ENCODE results near the gene VAV3.
A peak's percentile ranks its signal among the peaks of the same experiment; 100 is the strongest.

The VAV3 gene

GRCh38 chr1:107788206-107789202 is 176.5 kb downstream of the VAV3 start:
- WGBS, result 85% methylated on average over 2 of the region's 4 CpGs
- H3K27ac ChIP-seq (ENCODE audit: low read length, poor library complexity, severe bottlenecking), result no peak overlapping the region
- H3K4ac ChIP-seq (ENCODE audit: low read depth in 1 of 2, low read length in 2 of 2), result no peak overlapping the region
- no peaks in the 10 kb centered on the region for H3K36me3 ChIP-seq (ENCODE audit: control insufficient read depth in 1 of 2, insufficient read depth in 2 of 2, low read depth in 1 of 2, low read length in 2 of 2)
- no peaks in the 10 kb centered on the region for H3K9me3 ChIP-seq (ENCODE audit: control insufficient read depth, low read length)
- H2AFZ ChIP-seq (ENCODE audit: low read depth, low read length), result no peak overlapping the region
- H3K14ac ChIP-seq (ENCODE audit: low read length in 2 of 2), result no peak overlapping the region
- no peak overlapping the region for H2BK12ac ChIP-seq (ENCODE audit: low read length in 2 of 2)
- H3K18ac ChIP-seq (ENCODE audit: low read depth in 1 of 2, low read length in 2 of 2), result no peak overlapping the region
- H4K91ac ChIP-seq (ENCODE audit: low read length), result no peak overlapping the region
- no peak overlapping the region for H2AK5ac ChIP-seq (ENCODE audit: low read length, severe bottlenecking)
- no peak for DNase-seq
- no peak overlapping the region for H3K4me2 ChIP-seq (ENCODE audit: low read length, poor library complexity, severe bottlenecking)
- no peak overlapping the region for H2BK5ac ChIP-seq (ENCODE audit: low read depth, low read length, poor library complexity, severe bottlenecking)
- H3K27me3 ChIP-seq (ENCODE audit: control insufficient read depth in 1 of 2, insufficient read depth in 1 of 2, low read length in 2 of 2), result no peaks in the 10 kb centered on the region
- no peak overlapping the region for H4K8ac ChIP-seq (ENCODE audit: low read length)
- no peak overlapping the region for H2BK120ac ChIP-seq (ENCODE audit: low read depth, low read length)
- H3K79me1 ChIP-seq (replicated peaks; ENCODE audit: low read length, poor library complexity, severe bottlenecking), result no peaks in the 10 kb centered on the region
- H3K9ac ChIP-seq (ENCODE audit: low read length), result peak overlapping the region; percentile 43
- H2BK15ac ChIP-seq (ENCODE audit: low read depth, poor library complexity, severe bottlenecking), result no peak overlapping the region
- no peaks in the 10 kb centered on the region for H3K4me1 ChIP-seq (ENCODE audit: control insufficient read depth, insufficient read depth, low read depth, low read length)
- peak overlapping the region in 1 of 2 experiments; percentile 71 for H3K4me3 ChIP-seq (ENCODE audit: insufficient read depth in 1 of 2, low read depth in 1 of 2, low read length in 2 of 2)
- H3K23ac ChIP-seq (ENCODE audit: low read length in 2 of 2), result no peak overlapping the region

- H2AFZ ChIP-seq (ENCODE audit: low read depth, low read length), result no peak overlapping the region
- H3K18ac ChIP-seq (ENCODE audit: low read depth in 1 of 2, low read length in 2 of 2), result no peak overlapping the region
- no peak overlapping the region for H2BK120ac ChIP-seq (ENCODE audit: low read depth, low read length)
- H3K9me3 ChIP-seq (ENCODE audit: control insufficient read depth, low read length), result no peaks in the 10 kb centered on the region
- no peak overlapping the region for H4K8ac ChIP-seq (ENCODE audit: low read length)
- no peaks in the 10 kb centered on the region for H3K27me3 ChIP-seq (ENCODE audit: control insufficient read depth in 1 of 2, insufficient read depth in 1 of 2, low read length in 2 of 2)
- no peak for DNase-seq
- H2AK5ac ChIP-seq (ENCODE audit: low read length, severe bottlenecking), result no peak overlapping the region
- H3K14ac ChIP-seq (ENCODE audit: low read length in 2 of 2), result no peak overlapping the region
- H3K36me3 ChIP-seq (ENCODE audit: control insufficient read depth in 1 of 2, insufficient read depth in 2 of 2, low read depth in 1 of 2, low read length in 2 of 2), result no peaks in the 10 kb centered on the region
- H2BK12ac ChIP-seq (ENCODE audit: low read length in 2 of 2), result no peak overlapping the region
- no peaks in the 10 kb centered on the region for H3K79me1 ChIP-seq (replicated peaks; ENCODE audit: low read length, poor library complexity, severe bottlenecking)
- no peak overlapping the region for H3K23ac ChIP-seq (ENCODE audit: low read length in 2 of 2)
- H2BK15ac ChIP-seq (ENCODE audit: low read depth, poor library complexity, severe bottlenecking), result no peak overlapping the region
- no peak overlapping the region for H3K4me2 ChIP-seq (ENCODE audit: low read length, poor library complexity, severe bottlenecking)
- H4K91ac ChIP-seq (ENCODE audit: low read length), result no peak overlapping the region
- no peaks in the 10 kb centered on the region for H3K4me1 ChIP-seq (ENCODE audit: control insufficient read depth, insufficient read depth, low read depth, low read length)
- H3K9ac ChIP-seq (ENCODE audit: low read length), result no peak overlapping the region
- no peak overlapping the region for H2BK5ac ChIP-seq (ENCODE audit: low read depth, low read length, poor library complexity, severe bottlenecking)
- no peak overlapping the region for H3K4me3 ChIP-seq (ENCODE audit: insufficient read depth in 1 of 2, low read depth in 1 of 2, low read length in 2 of 2)
- no peak overlapping the region for H3K4ac ChIP-seq (ENCODE audit: low read depth in 1 of 2, low read length in 2 of 2)
- WGBS, result 43% methylated on average over 1 of the region's 2 CpGs
- no peak overlapping the region for H3K27ac ChIP-seq (ENCODE audit: low read length, poor library complexity, severe bottlenecking)
These were observed 177.7 kb downstream of the VAV3 start for GRCh38 chr1:107787299-107787698.

GRCh38 chr1:107786203-107786845 is 178.7 kb downstream of the VAV3 start:
- no peak overlapping the region for H3K9ac ChIP-seq (ENCODE audit: low read length)
- no peak for DNase-seq
- 82% methylated on average over 4 of the region's 5 CpGs for WGBS

GRCh38 chr1:107785496-107786202 is 179.3 kb downstream of the VAV3 start:
- WGBS, result 98% methylated on average over 3 of the region's 3 CpGs
- Histone ChIP-seq H3K36me3 (ENCODE audit: control insufficient read depth in 1 of 2, insufficient read depth in 2 of 2, low read depth in 1 of 2, low read length in 2 of 2) (no peaks in the 10 kb centered on the region), H2BK15ac (ENCODE audit: low read depth, poor library complexity, severe bottlenecking) (no peak overlapping the region), H3K9me3 (ENCODE audit: control insufficient read depth, low read length) (no peaks in the 10 kb centered on the region), H2AK5ac (ENCODE audit: low read length, severe bottlenecking) (no peak overlapping the region), H2BK12ac (ENCODE audit: low read length in 2 of 2) (no peak overlapping the region), H4K8ac (ENCODE audit: low read length) (no peak overlapping the region), H3K14ac (ENCODE audit: low read length in 2 of 2) (no peak overlapping the region), H3K27me3 (ENCODE audit: control insufficient read depth in 1 of 2, insufficient read depth in 1 of 2, low read length in 2 of 2) (no peaks in the 10 kb centered on the region), H3K23ac (ENCODE audit: low read length in 2 of 2) (no peak overlapping the region), H4K91ac (ENCODE audit: low read length) (no peak overlapping the region), H3K4me1 (ENCODE audit: control insufficient read depth, insufficient read depth, low read depth, low read length) (no peaks in the 10 kb centered on the region), H3K27ac (ENCODE audit: low read length, poor library complexity, severe bottlenecking) (no peak overlapping the region), H3K9ac (ENCODE audit: low read length) (no peak overlapping the region), H3K4me2 (ENCODE audit: low read length, poor library complexity, severe bottlenecking) (no peak overlapping the region), H3K4ac (ENCODE audit: low read depth in 1 of 2, low read length in 2 of 2) (no peak overlapping the region), H2BK5ac (ENCODE audit: low read depth, low read length, poor library complexity, severe bottlenecking) (no peak overlapping the region), H3K18ac (ENCODE audit: low read depth in 1 of 2, low read length in 2 of 2) (no peak overlapping the region), H3K79me1 (replicated peaks; ENCODE audit: low read length, poor library complexity, severe bottlenecking) (no peaks in the 10 kb centered on the region), H3K4me3 (ENCODE audit: insufficient read depth in 1 of 2, low read depth in 1 of 2, low read length in 2 of 2) (no peak overlapping the region), H2BK120ac (ENCODE audit: low read depth, low read length) (no peak overlapping the region), H2AFZ (ENCODE audit: low read depth, low read length) (no peak overlapping the region)
- no peak for DNase-seq

More at GRCh38 chr1:107786203-107786845, 178.7 kb downstream of the VAV3 start:
- Histone ChIP-seq H3K23ac (ENCODE audit: low read length in 2 of 2) (no peak overlapping the region), H4K8ac (ENCODE audit: low read length) (no peak overlapping the region), H3K4me2 (ENCODE audit: low read length, poor library complexity, severe bottlenecking) (no peak overlapping the region), H2AK5ac (ENCODE audit: low read length, severe bottlenecking) (no peak overlapping the region), H2BK12ac (ENCODE audit: low read length in 2 of 2) (no peak overlapping the region), H3K27ac (ENCODE audit: low read length, poor library complexity, severe bottlenecking) (no peak overlapping the region), H3K4ac (ENCODE audit: low read depth in 1 of 2, low read length in 2 of 2) (no peak overlapping the region), H2AFZ (ENCODE audit: low read depth, low read length) (no peak overlapping the region), H3K36me3 (ENCODE audit: control insufficient read depth in 1 of 2, insufficient read depth in 2 of 2, low read depth in 1 of 2, low read length in 2 of 2) (no peaks in the 10 kb centered on the region), H2BK5ac (ENCODE audit: low read depth, low read length, poor library complexity, severe bottlenecking) (no peak overlapping the region), H3K4me1 (ENCODE audit: control insufficient read depth, insufficient read depth, low read depth, low read length) (no peaks in the 10 kb centered on the region), H2BK15ac (ENCODE audit: low read depth, poor library complexity, severe bottlenecking) (no peak overlapping the region), H4K91ac (ENCODE audit: low read length) (no peak overlapping the region), H3K14ac (ENCODE audit: low read length in 2 of 2) (no peak overlapping the region), H2BK120ac (ENCODE audit: low read depth, low read length) (no peak overlapping the region), H3K4me3 (ENCODE audit: insufficient read depth in 1 of 2, low read depth in 1 of 2, low read length in 2 of 2) (no peak overlapping the region), H3K27me3 (ENCODE audit: control insufficient read depth in 1 of 2, insufficient read depth in 1 of 2, low read length in 2 of 2) (no peaks in the 10 kb centered on the region), H3K79me1 (replicated peaks; ENCODE audit: low read length, poor library complexity, severe bottlenecking) (no peaks in the 10 kb centered on the region), H3K18ac (ENCODE audit: low read depth in 1 of 2, low read length in 2 of 2) (no peak overlapping the region), H3K9me3 (ENCODE audit: control insufficient read depth, low read length) (no peaks in the 10 kb centered on the region)

Data from mesenchymal stem cell (in vitro differentiated cells and primary cell).